NCI-H2081 (cell line): Measurements from ENCODE around the gene ANKRD60.

Experiments
- DNase-seq, 2 experiments: peaks; one replicate each; lab custom pipeline; 2025; lab: John Stamatoyannopoulos, UW

ANKRD60 gene

GRCh38 chr20:58228484-58229197 is at the start of gene ANKRD60:
Gene ANKRD60 (minus strand): TSS chr20:58228653. CDS start chr20:58228653, 0 bp downstream.
- DNase-seq: no peak

GRCh38 chr20:58277578-58278472 is 49.4 kb upstream of the ANKRD60 start:
- DNase-seq: no peak

GRCh38 chr20:58277107-58277506 is 48.7 kb upstream of the ANKRD60 start:
- DNase-seq: no peak

GRCh38 chr20:58274384-58274783 is 45.9 kb upstream of the ANKRD60 start:
- no peak for DNase-seq

- peak; percentile 15 to 36 for DNase-seq
Observed at GRCh38 chr20:58271606-58272351, 43.3 kb upstream of the ANKRD60 start.

- no peak for DNase-seq
Observed at GRCh38 chr20:58268936-58269619, 40.6 kb upstream of the ANKRD60 start.

- DNase-seq: no peak
Observed at GRCh38 chr20:58268421-58268821, 40.0 kb upstream of the ANKRD60 start.

GRCh38 chr20:58267389-58268215 is 39.1 kb upstream of the ANKRD60 start:
- DNase-seq: no peak

GRCh38 chr20:58264271-58264670 is 35.8 kb upstream of the ANKRD60 start:
- DNase-seq: no peak

- no peak for DNase-seq
Observed at GRCh38 chr20:58261660-58262059, 33.2 kb upstream of the ANKRD60 start.

- DNase-seq: no peak
Observed at GRCh38 chr20:58260006-58260405, 31.6 kb upstream of the ANKRD60 start.

GRCh38 chr20:58256842-58257241 is 28.4 kb upstream of the ANKRD60 start:
- no peak for DNase-seq

GRCh38 chr20:58256307-58256706 is 27.9 kb upstream of the ANKRD60 start:
- no peak for DNase-seq

GRCh38 chr20:58254890-58255289 is 26.4 kb upstream of the ANKRD60 start:
- no peak for DNase-seq

- no peak for DNase-seq
Observed at GRCh38 chr20:58251979-58252591, 23.6 kb upstream of the ANKRD60 start.

GRCh38 chr20:58251348-58251978 is 23.0 kb upstream of the ANKRD60 start:
- no peak for DNase-seq

- DNase-seq: no peak
Observed at GRCh38 chr20:58246346-58246745, 17.9 kb upstream of the ANKRD60 start.

- no peak for DNase-seq
Observed at GRCh38 chr20:58245931-58246330, 17.5 kb upstream of the ANKRD60 start.

GRCh38 chr20:58245181-58245891 is 16.9 kb upstream of the ANKRD60 start:
- no peak for DNase-seq
